ENCODE results near the gene FAM3A. TPM values are rescaled to one million over a fixed set of nuclear protein-coding genes. Genes with fewer than 3 reads are reported as not detected.

Gene FAM3A
- total RNA-seq, 1 donor from 2014 or later, result 36.5 TPM

- Mint-ChIP-seq H3K4me3 (ENCODE audit: unreplicated experiment) (no peak overlapping the region), H3K27ac (ENCODE audit: unreplicated experiment) (peak overlapping the region; percentile 17), H3K27me3 (ENCODE audit: low read depth) (no peaks in the 10 kb centered on the region), H3K9me3 (ENCODE audit: low read depth) (no peaks in the 10 kb centered on the region), H3K4me1 (ENCODE audit: low read depth) (peaks cover 26% of the 10 kb centered on the region), H3K36me3 (ENCODE audit: low read depth) (peaks cover 6% of the 10 kb centered on the region)
- no peak for DNase-seq (ENCODE audit: low spot score)
- no peak for TF ChIP-seq CTCF (IDR thresholded peaks at IDR 0.05)
Observed at GRCh38 chrX:154530286-154530685, 14.3 kb upstream of the FAM3A start.

GRCh38 chrX:154529206-154529612, 13.2 kb upstream of the FAM3A start:
- Mint-ChIP-seq H3K4me1 (ENCODE audit: low read depth) (peaks cover 21% of the 10 kb centered on the region), H3K9me3 (ENCODE audit: low read depth) (no peaks in the 10 kb centered on the region), H3K27me3 (ENCODE audit: low read depth) (no peaks in the 10 kb centered on the region), H3K4me3 (ENCODE audit: unreplicated experiment) (no peak overlapping the region), H3K36me3 (ENCODE audit: low read depth) (peaks cover 5% of the 10 kb centered on the region), H3K27ac (ENCODE audit: unreplicated experiment) (no peak overlapping the region)
- no peak for TF ChIP-seq CTCF (IDR thresholded peaks at IDR 0.05)
- DNase-seq (ENCODE audit: low spot score), result no peak

GRCh38 chrX:154526901-154527675, 11.1 kb upstream of the FAM3A start:
- H3K27ac Mint-ChIP-seq (ENCODE audit: unreplicated experiment), result peak overlapping the region; percentile 80

GRCh38 chrX:154525606-154526490, 9.8 kb upstream of the FAM3A start:
- no peak for DNase-seq (ENCODE audit: low spot score)

More at GRCh38 chrX:154526901-154527675, 11.1 kb upstream of the FAM3A start:
- Mint-ChIP-seq H3K27me3 (ENCODE audit: low read depth) (no peaks in the 10 kb centered on the region), H3K4me3 (ENCODE audit: unreplicated experiment) (peak overlapping the region; percentile 55), H3K36me3 (ENCODE audit: low read depth) (no peaks in the 10 kb centered on the region), H3K4me1 (ENCODE audit: low read depth) (peaks cover 21% of the 10 kb centered on the region), H3K9me3 (ENCODE audit: low read depth) (no peaks in the 10 kb centered on the region)
- DNase-seq (ENCODE audit: low spot score), result no peak
- peak; percentile 77 for TF ChIP-seq CTCF (IDR thresholded peaks at IDR 0.05)

More at GRCh38 chrX:154525606-154526490, 9.8 kb upstream of the FAM3A start:
- H3K36me3 Mint-ChIP-seq (ENCODE audit: low read depth), result no peaks in the 10 kb centered on the region
- no peak overlapping the region for H3K27ac Mint-ChIP-seq (ENCODE audit: unreplicated experiment)
- no peak overlapping the region for H3K4me3 Mint-ChIP-seq (ENCODE audit: unreplicated experiment)
- TF ChIP-seq CTCF (IDR thresholded peaks at IDR 0.05), result no peak
- H3K27me3 Mint-ChIP-seq (ENCODE audit: low read depth), result no peaks in the 10 kb centered on the region
- H3K9me3 Mint-ChIP-seq (ENCODE audit: low read depth), result no peaks in the 10 kb centered on the region
- peaks cover 16% of the 10 kb centered on the region for H3K4me1 Mint-ChIP-seq (ENCODE audit: low read depth)
